Sigmoid colon (tissue), 7 donors: Measurements from ENCODE around the gene MYOD1. TPM values are rescaled to one million over a fixed set of nuclear protein-coding genes. Genes with fewer than 3 reads are reported as not detected.

Source experiments
- DNase-seq: peaks from one replicate; pipeline ENCODE4 v3.0.0-alpha.2; 2019
- H3K27ac ChIP-seq, 4 donors: fragments of 200-600 bp; sonication (generic); one replicate each; pipeline ENCODE4 v1.5.1; 2016 to 2019; ENCODE audit warnings: mild to moderate bottlenecking in 1 of 4
- H3K27me3 ChIP-seq, 3 donors: fragments of 200-600 bp; sonication (generic); one replicate each; pipeline ENCODE4 v1.5.1; 2019; ENCODE audit warnings: mild to moderate bottlenecking in 1 of 3
- H3K36me3 ChIP-seq, 4 donors: fragments of 200-600 bp; sonication (generic); one replicate each; pipeline ENCODE4 v1.5.1; 2016 to 2019
- H3K4me1 ChIP-seq, 4 donors: fragments of 200-600 bp; sonication (generic); one replicate each; pipeline ENCODE4 v1.5.1; 2017 to 2019
- H3K4me3 ChIP-seq, 4 donors: fragments of 200-600 bp; sonication (generic); one replicate each; pipeline ENCODE4 v1.5.1; 2017 to 2019; ENCODE audit warnings: mild to moderate bottlenecking in 2 of 4, moderate library complexity in 1 of 4
- H3K9me3 ChIP-seq, 4 donors: fragments of 200-600 bp in 3 of 4; sonication (generic) in 3 of 4; one replicate each; pipeline versions ENCODE4 v1.5.1 to v1.6.1; 2013 to 2019
- EP300 ChIP-seq, 4 donors: sonication (generic); formaldehyde crosslinking; IDR thresholded peaks; one replicate each; pipeline ENCODE4 v1.6.1; 2017; ENCODE audit warnings: antibody characterized with exemption in 4 of 4
- POLR2A ChIP-seq, 2 donors: fragments of 450-650 bp; IDR thresholded peaks; one replicate each; pipeline ENCODE4 v1.6.1; 2016; ENCODE audit warnings: antibody characterized with exemption in 2 of 2, mild to moderate bottlenecking in 2 of 2, moderate library complexity in 2 of 2
- POLR2AphosphoS5 ChIP-seq, 4 donors: sonication (generic); formaldehyde crosslinking; IDR thresholded peaks; one replicate each; pipeline ENCODE4 v1.6.1; 2017; ENCODE audit warnings: antibody characterized with exemption in 4 of 4
- WGBS, 2 donors: extraction: QIAGEN DNeasy Blood & Tissue Kit; methylation state at CpG; one replicate each; pipeline ENCODE4 v1.1.7; 2013; 5-methylcytosine and 5-hydroxymethylcytosine counted together
- intact Hi-C: fragments of 100-400 bp; cut with DNase I; formaldehyde crosslinking; loops from one replicate; pipeline ENCODE4 v1.15.1; 2023
- polyA plus RNA-seq, 3 donors: library from polyadenylated mRNA; stranded (reverse); fragments of 200-250 nt; gene quantifications; one replicate each; pipeline ENCODE4 v1.2.3, GENCODE V29; 2013
- total RNA-seq, 4 donors: library from RNA; depleted of rRNA; stranded (reverse); fragments of >200 nt; gene quantifications; one replicate each; pipeline ENCODE4 v1.1.0, GENCODE V29; 2016
- TF ChIP-seq, protein P1 (sequence below), 4 experiments: fragments of 450-650 bp in 3 of 4; fragments of 200-600 bp in 1 of 4; IDR thresholded peaks; one replicate each; pipeline ENCODE4 v1.5.1; 2016 to 2019; ENCODE audit warnings: antibody characterized with exemption in 4 of 4, mild to moderate bottlenecking in 3 of 4, moderate library complexity in 2 of 4
- donor health status: healthy with polysubstance abuse.
- donor health status: Bipolar disorder and iron deficiency.
- donor health status: healthy.

Gene MYOD1
- total and polyA plus RNA-seq, 7 donors = not detected

DNA sequence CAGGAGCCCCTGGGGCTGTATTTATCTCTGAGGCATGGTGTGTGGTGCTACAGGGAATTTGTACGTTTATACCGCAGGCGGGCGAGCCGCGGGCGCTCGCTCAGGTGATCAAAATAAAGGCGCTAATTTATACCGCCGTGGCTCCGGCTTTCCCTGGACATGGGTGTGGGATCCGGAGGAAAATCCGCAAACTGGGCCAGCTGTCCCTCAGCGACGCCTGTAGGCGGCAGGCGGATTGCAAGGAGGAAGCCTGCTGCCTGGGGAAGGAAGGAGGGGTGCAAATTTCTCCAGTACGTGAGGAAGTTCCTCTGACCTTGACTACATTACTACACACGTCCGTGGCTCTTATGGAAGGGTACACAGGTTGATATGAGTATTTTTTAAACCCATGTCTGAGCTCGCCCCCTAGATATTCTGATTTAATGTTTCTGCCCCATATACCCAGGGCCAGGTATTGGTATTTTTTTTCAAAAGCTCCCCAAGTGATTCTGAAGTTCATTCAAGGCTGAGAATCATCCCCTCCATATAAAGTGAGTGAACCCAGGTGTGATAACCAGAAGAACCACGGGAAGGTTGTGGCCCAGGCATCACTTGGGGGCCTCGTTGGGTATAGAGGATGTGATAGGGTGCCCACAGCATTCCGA, 2.8 kb downstream of the MYOD1 start:
- intact Hi-C loops = no loop called here
- H3K27ac ChIP-seq = no peak overlapping the region
- no peak for DNase-seq
- H3K27me3 ChIP-seq = peaks cover 33 to 79% (median 64%) of the 10 kb centered on the region in 3 donors
- TF ChIP-seq, protein P1, sequence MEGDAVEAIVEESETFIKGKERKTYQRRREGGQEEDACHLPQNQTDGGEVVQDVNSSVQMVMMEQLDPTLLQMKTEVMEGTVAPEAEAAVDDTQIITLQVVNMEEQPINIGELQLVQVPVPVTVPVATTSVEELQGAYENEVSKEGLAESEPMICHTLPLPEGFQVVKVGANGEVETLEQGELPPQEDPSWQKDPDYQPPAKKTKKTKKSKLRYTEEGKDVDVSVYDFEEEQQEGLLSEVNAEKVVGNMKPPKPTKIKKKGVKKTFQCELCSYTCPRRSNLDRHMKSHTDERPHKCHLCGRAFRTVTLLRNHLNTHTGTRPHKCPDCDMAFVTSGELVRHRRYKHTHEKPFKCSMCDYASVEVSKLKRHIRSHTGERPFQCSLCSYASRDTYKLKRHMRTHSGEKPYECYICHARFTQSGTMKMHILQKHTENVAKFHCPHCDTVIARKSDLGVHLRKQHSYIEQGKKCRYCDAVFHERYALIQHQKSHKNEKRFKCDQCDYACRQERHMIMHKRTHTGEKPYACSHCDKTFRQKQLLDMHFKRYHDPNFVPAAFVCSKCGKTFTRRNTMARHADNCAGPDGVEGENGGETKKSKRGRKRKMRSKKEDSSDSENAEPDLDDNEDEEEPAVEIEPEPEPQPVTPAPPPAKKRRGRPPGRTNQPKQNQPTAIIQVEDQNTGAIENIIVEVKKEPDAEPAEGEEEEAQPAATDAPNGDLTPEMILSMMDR (IDR thresholded peaks at IDR 0.05) = no peak
- TF ChIP-seq POLR2A (IDR thresholded peaks at IDR 0.05) (no peak), POLR2AphosphoS5 (IDR thresholded peaks at IDR 0.05) (no peak), EP300 (IDR thresholded peaks at IDR 0.05) (no peak)
- H3K36me3 ChIP-seq = no peaks in the 10 kb centered on the region
- 14 to 16% methylated on average over 25 of the region's 25 CpGs for WGBS, 2 donors
- no peak overlapping the region for H3K4me3 ChIP-seq
- no peaks in the 10 kb centered on the region for H3K9me3 ChIP-seq
- peaks cover 0 to 32% (median 18%) of the 10 kb centered on the region in 4 donors for H3K4me1 ChIP-seq

DNA sequence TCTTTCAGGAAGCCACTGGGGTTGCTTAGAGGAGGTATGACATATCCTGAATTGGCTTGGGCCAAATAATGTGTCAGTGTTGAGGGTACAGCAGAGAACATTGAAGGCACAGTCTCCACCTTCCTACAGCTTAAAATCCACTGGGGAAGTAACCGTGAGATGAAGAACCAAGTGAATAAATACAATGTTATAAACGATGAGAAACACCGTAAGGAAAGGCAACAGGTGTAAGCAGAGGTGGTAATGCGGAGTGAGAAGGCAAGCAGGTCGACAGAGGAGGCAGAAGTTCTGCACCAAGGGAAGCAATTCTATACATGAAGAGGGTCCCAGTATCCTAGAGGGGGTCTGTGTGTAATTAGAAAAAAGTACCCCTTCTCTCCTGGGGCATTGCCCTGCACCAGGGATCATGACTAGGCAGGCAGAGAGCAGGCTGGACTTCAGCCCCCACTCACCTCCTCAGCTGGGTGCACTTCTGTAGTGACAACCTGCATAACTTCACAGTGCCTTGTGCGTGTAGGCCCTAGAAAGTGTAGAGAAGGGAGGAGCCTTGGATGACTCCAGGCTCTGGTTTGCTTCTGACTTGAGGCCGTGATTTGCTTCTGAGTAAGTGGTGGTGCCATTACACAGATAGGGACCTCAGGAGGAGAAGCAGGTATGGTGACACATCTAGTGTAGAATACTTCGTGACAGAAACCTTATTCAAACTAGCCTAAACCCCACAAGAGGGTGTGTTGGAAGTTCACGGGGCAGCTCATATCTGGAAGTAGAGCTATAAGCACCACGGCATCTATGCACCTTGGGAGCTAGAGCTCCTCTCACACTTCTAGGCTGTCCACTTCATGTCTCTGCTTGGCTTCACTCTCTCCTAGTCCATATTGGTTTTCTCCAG, 4.9 kb downstream of the MYOD1 start:
- Histone ChIP-seq H3K36me3 (no peaks in the 10 kb centered on the region), H3K27ac (no peak overlapping the region), H3K4me3 (no peak overlapping the region), H3K9me3 (no peaks in the 10 kb centered on the region), H3K4me1 (peaks cover 0 to 29% (median 17%) of the 10 kb centered on the region in 4 donors), H3K27me3 (peaks cover 30 to 61% (median 43%) of the 10 kb centered on the region in 3 donors)
- no peak for DNase-seq
- WGBS, 2 donors = 68 to 77% methylated on average over 10 of the region's 10 CpGs
- no peak for TF ChIP-seq POLR2A (IDR thresholded peaks at IDR 0.05)
- TF ChIP-seq EP300 (IDR thresholded peaks at IDR 0.05) = no peak
- TF ChIP-seq, protein P1 (IDR thresholded peaks at IDR 0.05) = no peak
- no peak for TF ChIP-seq POLR2AphosphoS5 (IDR thresholded peaks at IDR 0.05)
- intact Hi-C loops = no loop called here

DNA sequence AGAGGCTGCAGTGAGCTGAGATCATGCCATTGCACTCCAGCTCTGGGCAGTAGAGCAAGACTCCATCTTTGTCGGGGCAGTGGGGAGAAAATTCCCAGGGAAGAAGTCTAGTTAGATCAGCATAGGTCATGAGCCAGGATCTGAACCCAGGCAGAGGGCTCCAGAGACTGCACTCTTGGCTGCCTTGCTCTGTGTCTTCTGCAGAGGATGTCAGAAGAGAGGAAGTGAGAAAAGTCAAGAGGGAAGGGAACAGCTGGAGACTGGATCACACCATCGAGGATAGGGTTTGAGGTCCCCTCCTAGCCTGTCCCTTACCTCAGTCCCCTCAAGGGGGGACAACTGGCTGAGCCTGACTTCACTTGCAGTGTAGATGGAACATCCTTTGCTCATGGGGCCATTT, 5.8 kb downstream of the MYOD1 start:
- TF ChIP-seq POLR2A (IDR thresholded peaks at IDR 0.05) (no peak), EP300 (IDR thresholded peaks at IDR 0.05) (no peak), POLR2AphosphoS5 (IDR thresholded peaks at IDR 0.05) (no peak)
- TF ChIP-seq, protein P1 (IDR thresholded peaks at IDR 0.05) = no peak
- intact Hi-C loops = no loop called here
- Histone ChIP-seq H3K9me3 (no peaks in the 10 kb centered on the region), H3K4me3 (no peak overlapping the region), H3K27me3 (peaks cover 21 to 61% (median 42%) of the 10 kb centered on the region in 3 donors), H3K4me1 (peaks cover 0 to 20% (median 13%) of the 10 kb centered on the region in 4 donors), H3K27ac (no peak overlapping the region), H3K36me3 (no peaks in the 10 kb centered on the region)
- 69 to 78% methylated on average over 2 of the region's 2 CpGs for WGBS, 2 donors
- no peak for DNase-seq

DNA sequence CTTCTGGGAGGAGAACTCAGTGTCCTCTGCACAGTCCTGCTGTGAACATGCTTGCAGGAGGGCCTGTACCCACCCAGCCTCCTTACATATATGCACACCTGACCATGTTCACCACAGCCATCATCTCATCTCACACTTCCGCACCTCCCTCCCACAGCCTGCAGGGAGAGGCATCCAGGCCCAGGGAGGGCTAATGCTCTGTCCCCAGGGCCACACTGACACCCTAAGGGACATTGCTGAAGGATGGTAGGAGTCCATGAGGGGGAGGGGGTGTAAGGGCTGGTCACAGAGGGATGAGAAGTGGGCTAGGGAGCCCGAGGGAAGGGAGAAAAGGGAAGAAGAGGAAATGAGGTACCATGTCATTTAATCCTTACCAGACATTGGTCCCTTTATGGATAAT, 10.8 kb downstream of the MYOD1 start:
- H3K36me3 ChIP-seq = no peaks in the 10 kb centered on the region
- WGBS, 2 donors = 53 to 57% methylated on average over 2 of the region's 2 CpGs
- H3K4me3 ChIP-seq = no peak overlapping the region
- no peaks in the 10 kb centered on the region for H3K9me3 ChIP-seq
- TF ChIP-seq, protein P1 (IDR thresholded peaks at IDR 0.05) = no peak
- TF ChIP-seq EP300 (IDR thresholded peaks at IDR 0.05) = no peak
- no peak for TF ChIP-seq POLR2AphosphoS5 (IDR thresholded peaks at IDR 0.05)
- TF ChIP-seq POLR2A (IDR thresholded peaks at IDR 0.05) = no peak
- H3K27me3 ChIP-seq = peaks cover 4 to 31% (median 13%) of the 10 kb centered on the region in 3 donors
- no peak overlapping the region for H3K27ac ChIP-seq
- intact Hi-C loops = no loop called here
- H3K4me1 ChIP-seq = peaks cover 0 to 16% (median 14%) of the 10 kb centered on the region in 4 donors
- peak; percentile 56 for DNase-seq
